Trophoblast cell (in vitro differentiated cells and primary cell): ENCODE measurements around the gene REN. TPM values are rescaled to one million over a fixed set of nuclear protein-coding genes. Genes with fewer than 3 reads are reported as not detected.

Experiments used
- DNase-seq, 2 donors: peaks; one replicate each; pipeline ENCODE4 v3.0.0-alpha.2; 2016
- H2AFZ ChIP-seq: 2 replicates; pipeline ENCODE4 v1.6.1; 2013; ENCODE audit warnings: low read length, moderate library complexity, mild to moderate bottlenecking; ENCODE audit not compliant: insufficient read depth, poor library complexity
- H2AK5ac ChIP-seq: 2 replicates; pipeline ENCODE4 v1.6.1; 2013; ENCODE audit warnings: mild to moderate bottlenecking, low read length
- H2BK120ac ChIP-seq: 2 replicates; pipeline ENCODE4 v1.6.1; 2013; ENCODE audit warnings: low read length, mild to moderate bottlenecking, moderate library complexity; ENCODE audit not compliant: insufficient read depth, poor library complexity
- H2BK12ac ChIP-seq: 2 replicates; pipeline ENCODE4 v1.6.1; 2013; ENCODE audit warnings: mild to moderate bottlenecking, low read length, moderate library complexity
- H2BK5ac ChIP-seq: 2 replicates; pipeline ENCODE4 v1.6.1; 2013; ENCODE audit warnings: low read length, low read depth, moderate library complexity, mild to moderate bottlenecking; ENCODE audit not compliant: poor library complexity
- H3K14ac ChIP-seq: 2 replicates; pipeline ENCODE4 v1.6.1; 2013; ENCODE audit warnings: mild to moderate bottlenecking, low read length
- H3K18ac ChIP-seq: 2 replicates; pipeline ENCODE4 v1.6.1; 2013; ENCODE audit warnings: mild to moderate bottlenecking, low read length
- H3K23ac ChIP-seq: 2 replicates; pipeline ENCODE4 v1.6.1; 2013; ENCODE audit warnings: low read length
- H3K27ac ChIP-seq: 2 replicates; pipeline ENCODE4 v1.5.1; 2013; ENCODE audit warnings: low read depth, mild to moderate bottlenecking, inconsistent platforms, low read length, moderate library complexity
- H3K27me3 ChIP-seq: 2 replicates; pipeline ENCODE4 v1.6.1; 2013; ENCODE audit warnings: inconsistent platforms, mild to moderate bottlenecking, low read length, moderate library complexity; ENCODE audit not compliant: insufficient read depth
- H3K36me3 ChIP-seq, 2 experiments: 1 replicate in 1 of 2; 2 replicates in 1 of 2; pipeline ENCODE4 v1.6.1; 2013; ENCODE audit warnings: low read length in 2 of 2, mild to moderate bottlenecking in 2 of 2, moderate library complexity in 1 of 2; ENCODE audit not compliant: insufficient read depth in 2 of 2, control insufficient read depth in 1 of 2
- H3K4ac ChIP-seq: 2 replicates; pipeline ENCODE4 v1.6.1; 2013; ENCODE audit warnings: low read depth, mild to moderate bottlenecking, low read length, moderate library complexity
- H3K4me1 ChIP-seq, 2 experiments: 1 replicate in 1 of 2; 2 replicates in 1 of 2; pipeline ENCODE4 v1.6.1; 2013; ENCODE audit warnings: low read length in 2 of 2, mild to moderate bottlenecking in 2 of 2, moderate library complexity in 1 of 2; ENCODE audit not compliant: insufficient read depth in 2 of 2, control insufficient read depth in 1 of 2
- H3K4me2 ChIP-seq: 2 replicates; pipeline ENCODE4 v1.6.1; 2013; ENCODE audit warnings: inconsistent platforms, mild to moderate bottlenecking, low read length, moderate library complexity
- H3K4me3 ChIP-seq: 2 replicates; pipeline ENCODE4 v1.5.1; 2013; ENCODE audit warnings: mild to moderate bottlenecking, low read depth, low read length, inconsistent platforms
- H3K79me1 ChIP-seq: one replicate; pipeline ENCODE4 v1.6.1; 2013; ENCODE audit warnings: low read length
- H3K79me2 ChIP-seq: 2 replicates; pipeline ENCODE4 v1.6.1; 2013; ENCODE audit warnings: low read length, mild to moderate bottlenecking; ENCODE audit not compliant: control insufficient read depth, insufficient read depth, poor library complexity
- H3K9ac ChIP-seq: 2 replicates; pipeline ENCODE4 v1.6.1; 2013; ENCODE audit warnings: mild to moderate bottlenecking, low read length
- H3K9me3 ChIP-seq: 2 replicates; pipeline ENCODE4 v1.6.1; 2013; ENCODE audit warnings: low read depth, mild to moderate bottlenecking, control low read depth, inconsistent platforms, low read length; ENCODE audit not compliant: insufficient read depth
- H4K12ac ChIP-seq: 2 replicates; pipeline ENCODE4 v1.6.1; 2013; ENCODE audit warnings: low read depth, mild to moderate bottlenecking, low read length, moderate library complexity
- H4K8ac ChIP-seq: 2 replicates; pipeline ENCODE4 v1.6.1; 2013; ENCODE audit warnings: low read depth, mild to moderate bottlenecking, low read length, moderate library complexity
- H4K91ac ChIP-seq: one replicate; pipeline ENCODE4 v1.6.1; 2013; ENCODE audit warnings: low read depth, mild to moderate bottlenecking, low read length, moderate library complexity
- WGBS: extraction: QIAGEN DNeasy Blood & Tissue Kit; methylation state at CpG from one replicate; pipeline ENCODE4 v1.1.7; 2013; ENCODE audit warnings: missing lambda C conversion rate; ENCODE audit not compliant: insufficient read length, insufficient coverage; ENCODE audit errors: extremely low coverage; 5-methylcytosine and 5-hydroxymethylcytosine counted together
- polyA plus RNA-seq: library from polyadenylated mRNA; stranded (reverse); fragments of 200-250 nt; gene quantifications from 2 replicates; pipeline ENCODE4 v1.2.3, GENCODE V29; 2013

The REN gene
- 0.04 TPM in 1 of 2 replicates, not detected in the other for polyA plus RNA-seq

DNA sequence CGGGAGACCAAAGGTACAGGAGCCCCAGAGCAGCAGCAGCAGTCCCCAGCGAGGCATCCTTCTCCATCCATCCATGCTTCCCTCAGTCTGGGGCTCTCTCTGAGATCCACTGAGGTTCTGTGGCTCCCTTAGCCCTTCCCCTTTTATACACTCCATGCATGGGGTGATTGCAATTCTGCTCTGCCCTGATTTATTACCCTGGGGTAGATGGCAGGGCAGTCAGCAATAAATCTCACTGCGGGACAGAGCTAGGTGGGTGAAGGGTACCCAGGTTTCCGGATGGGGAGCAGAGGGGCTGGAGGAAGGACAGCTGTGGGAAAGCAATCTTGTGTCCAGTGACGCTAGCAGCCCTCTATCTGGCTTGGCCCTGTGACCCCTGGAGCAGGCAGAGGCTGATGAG, at the start of gene REN:
Gene REN, minus strand, starts transcription at position 119 of the 400 bp plus-strand sequence. Its CDS starts 44 bp downstream, at position 75.
- peaks cover 4% of the 10 kb centered on the region for H3K9me3 ChIP-seq
- no peak within 1 kb of the TSS for H2AK5ac ChIP-seq
- H3K27ac ChIP-seq, result no peak within 1 kb of the TSS
- no peaks in the 10 kb centered on the region for H3K27me3 ChIP-seq
- H3K36me3 ChIP-seq, result no peaks in the 10 kb centered on the region
- H2BK12ac ChIP-seq, result no peak within 1 kb of the TSS
- H3K23ac ChIP-seq, result no peak within 1 kb of the TSS
- H4K8ac ChIP-seq, result no peak within 1 kb of the TSS
- H4K91ac ChIP-seq, result no peak within 1 kb of the TSS
- no peak within 1 kb of the TSS for H3K4ac ChIP-seq
- H3K4me1 ChIP-seq, result no peaks in the 10 kb centered on the region
- H2BK5ac ChIP-seq, result no peak within 1 kb of the TSS
- WGBS, result no CpG with 5 or more reads among the region's 5 CpGs
- no peak within 1 kb of the TSS for H3K4me2 ChIP-seq
- no peak within 1 kb of the TSS for H2AFZ ChIP-seq
- no peak within 1 kb of the TSS for H3K14ac ChIP-seq
- DNase-seq, result no peak
- H2BK120ac ChIP-seq, result no peak within 1 kb of the TSS
- H3K4me3 ChIP-seq, result no peak within 1 kb of the TSS
- H3K18ac ChIP-seq, result no peak within 1 kb of the TSS
- H3K79me2 ChIP-seq, result no peaks in the 10 kb centered on the region
- H3K9ac ChIP-seq, result no peak within 1 kb of the TSS
- no peak within 1 kb of the TSS for H4K12ac ChIP-seq
- no peaks in the 10 kb centered on the region for H3K79me1 ChIP-seq

DNA sequence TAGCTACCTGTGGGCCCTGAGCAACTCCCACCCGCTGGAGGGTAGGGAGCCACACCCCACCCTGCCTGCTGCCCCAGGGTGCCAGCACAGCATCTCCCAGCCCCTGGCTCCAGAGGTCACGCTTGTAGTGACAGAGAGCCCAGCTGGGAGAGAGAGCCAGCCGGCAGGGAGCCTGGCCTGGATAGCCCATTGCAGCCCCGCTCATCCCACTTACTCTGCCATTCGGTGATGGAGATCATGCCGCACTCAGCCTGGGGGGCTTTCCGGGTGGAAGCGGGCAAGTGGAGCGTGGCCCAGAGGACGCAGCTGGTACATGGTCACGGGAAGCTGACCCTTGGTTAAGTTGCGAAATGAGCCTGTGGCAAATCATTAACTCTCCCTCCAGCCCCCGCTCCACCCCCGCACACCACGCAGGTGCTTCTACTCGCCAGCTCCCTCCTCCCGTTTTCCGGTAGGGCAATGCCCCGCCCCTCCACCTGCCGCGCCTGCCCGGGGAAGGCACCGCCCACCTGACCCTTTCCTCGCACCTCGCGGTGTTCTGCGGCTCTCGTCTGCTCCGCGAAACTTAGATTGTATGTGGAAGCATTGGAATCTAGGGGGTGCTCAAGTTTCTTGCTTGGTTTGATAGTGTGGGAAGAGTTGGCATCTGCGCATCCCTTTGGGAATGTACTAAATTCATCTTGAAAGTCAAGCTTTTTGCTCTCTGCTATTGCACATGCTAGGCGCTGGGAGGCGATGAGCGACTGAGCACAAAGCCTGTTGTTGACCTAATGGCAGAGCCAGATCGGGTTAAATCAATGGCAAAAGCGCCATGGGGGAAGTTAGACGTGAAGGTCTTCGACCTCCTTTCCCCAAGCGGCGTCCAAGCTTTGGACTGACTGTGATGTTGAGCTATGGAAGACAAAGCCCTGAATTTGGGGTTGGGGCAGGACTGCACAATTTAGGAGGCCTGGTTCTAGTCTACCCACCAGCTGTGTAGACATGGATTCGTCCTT, 47.8 kb upstream of the REN start, which contains the start of gene GOLT1A:
Gene GOLT1A, minus strand, starts transcription at position 321 of the 995 bp plus-strand sequence. Its CDS starts 82 bp downstream, at position 239.
- H4K91ac ChIP-seq, result no peak within 1 kb of the TSS
- H4K12ac ChIP-seq, result no peak within 1 kb of the TSS
- no peaks in the 10 kb centered on the region for H3K79me1 ChIP-seq
- no peak within 1 kb of the TSS for H3K18ac ChIP-seq
- H3K79me2 ChIP-seq, result peaks cover 2% of the 10 kb centered on the region
- no CpG with 5 or more reads among the region's 41 CpGs for WGBS
- no peak within 1 kb of the TSS for H3K4ac ChIP-seq
- H2BK5ac ChIP-seq, result no peak within 1 kb of the TSS
- no peak within 1 kb of the TSS for H4K8ac ChIP-seq
- H3K36me3 ChIP-seq, result no peaks in the 10 kb centered on the region
- no peak within 1 kb of the TSS for H3K14ac ChIP-seq
- H2BK12ac ChIP-seq, result no peak within 1 kb of the TSS
- H3K4me2 ChIP-seq, result peak within 1 kb of the TSS; percentile 51
- H2BK120ac ChIP-seq, result no peak within 1 kb of the TSS
- H2AFZ ChIP-seq, result peak within 1 kb of the TSS; percentile 32
- H2AK5ac ChIP-seq, result no peak within 1 kb of the TSS
- H3K23ac ChIP-seq, result no peak within 1 kb of the TSS
- no peak within 1 kb of the TSS for H3K4me3 ChIP-seq
- H3K27me3 ChIP-seq, result no peaks in the 10 kb centered on the region
- H3K27ac ChIP-seq, result no peak within 1 kb of the TSS
- H3K9me3 ChIP-seq, result no peaks in the 10 kb centered on the region
- H3K9ac ChIP-seq, result no peak within 1 kb of the TSS
- DNase-seq, result peak; percentile 71 to 81
- H3K4me1 ChIP-seq, result peaks cover 0 to 9% of the 10 kb centered on the region in 2 experiments

DNA sequence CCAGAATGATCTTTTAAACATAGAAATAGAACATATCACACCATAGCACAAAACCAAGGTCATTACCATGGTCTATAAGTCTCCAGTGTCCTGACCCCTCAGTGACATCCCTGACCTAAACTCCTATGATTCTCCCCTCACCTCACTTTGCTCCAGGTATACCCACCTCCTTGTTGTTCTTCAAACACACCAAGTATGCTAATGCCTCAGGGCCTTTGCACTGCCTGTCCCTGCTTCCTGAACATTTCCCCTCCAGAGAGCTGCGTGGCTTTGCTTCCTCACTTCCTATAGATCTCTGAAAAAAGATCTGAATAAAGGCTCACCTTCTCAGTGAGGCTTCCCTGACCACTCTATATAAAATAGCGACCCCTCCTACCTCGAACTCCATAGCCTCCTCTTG, 46.6 kb upstream of the REN start:
- no peak overlapping the region for H4K91ac ChIP-seq
- no peak overlapping the region for H2AFZ ChIP-seq
- no peak overlapping the region for H4K8ac ChIP-seq
- H3K4me3 ChIP-seq, result no peak overlapping the region
- H3K27ac ChIP-seq, result no peak overlapping the region
- no peak overlapping the region for H3K4me2 ChIP-seq
- no peak overlapping the region for H2AK5ac ChIP-seq
- no peak overlapping the region for H3K18ac ChIP-seq
- no peak overlapping the region for H3K14ac ChIP-seq
- no peak overlapping the region for H3K4ac ChIP-seq
- H3K9ac ChIP-seq, result no peak overlapping the region
- no peak overlapping the region for H2BK120ac ChIP-seq
- WGBS, result no CpG with 5 or more reads among the region's 3 CpGs
- H3K27me3 ChIP-seq, result no peaks in the 10 kb centered on the region
- no peaks in the 10 kb centered on the region for H3K36me3 ChIP-seq
- H3K4me1 ChIP-seq, result peaks cover 0 to 9% of the 10 kb centered on the region in 2 experiments
- H3K9me3 ChIP-seq, result no peaks in the 10 kb centered on the region
- H3K79me1 ChIP-seq, result no peaks in the 10 kb centered on the region
- H2BK5ac ChIP-seq, result no peak overlapping the region
- DNase-seq, result no peak
- H3K23ac ChIP-seq, result no peak overlapping the region
- H2BK12ac ChIP-seq, result no peak overlapping the region
- H4K12ac ChIP-seq, result no peak overlapping the region
- H3K79me2 ChIP-seq, result peaks cover 2% of the 10 kb centered on the region

DNA sequence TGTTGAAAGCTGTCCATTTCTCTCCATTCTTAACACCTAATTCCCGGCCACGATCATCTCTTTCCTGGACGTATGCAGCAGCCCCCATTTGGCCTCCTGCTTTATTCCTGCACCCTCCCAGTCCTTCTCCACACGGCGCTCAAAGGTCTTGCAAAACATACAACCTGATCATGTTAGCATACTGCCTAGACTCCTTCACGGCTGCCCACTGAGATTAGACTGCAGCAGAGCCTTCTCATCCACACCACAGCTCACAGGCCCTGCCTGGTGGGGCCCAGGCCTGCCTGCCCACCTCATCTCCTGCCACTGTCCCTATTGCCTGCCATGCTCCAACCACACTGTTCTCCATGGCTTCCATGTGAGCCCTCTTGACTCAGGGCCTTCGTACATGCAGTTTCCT, 44.9 kb upstream of the REN start:
- Histone ChIP-seq H2AFZ (no peak overlapping the region), H3K4me2 (no peak overlapping the region), H3K4ac (no peak overlapping the region), H3K4me3 (no peak overlapping the region), H3K9me3 (no peaks in the 10 kb centered on the region), H3K4me1 (peaks cover 0 to 9% of the 10 kb centered on the region in 2 experiments), H4K12ac (no peak overlapping the region), H3K9ac (no peak overlapping the region), H3K79me1 (no peaks in the 10 kb centered on the region), H3K23ac (no peak overlapping the region), H4K8ac (no peak overlapping the region), H3K27me3 (no peaks in the 10 kb centered on the region), H4K91ac (no peak overlapping the region), H3K18ac (no peak overlapping the region), H3K27ac (no peak overlapping the region), H3K36me3 (no peaks in the 10 kb centered on the region), H2BK5ac (no peak overlapping the region), H2BK12ac (no peak overlapping the region), H3K79me2 (peaks cover 2% of the 10 kb centered on the region), H3K14ac (no peak overlapping the region), H2AK5ac (no peak overlapping the region), H2BK120ac (no peak overlapping the region)
- WGBS, result no CpG with 5 or more reads among the region's 7 CpGs
- DNase-seq, result no peak
